CD4-positive, alpha-beta memory T cell (primary cell): ENCODE data around the gene SOX21. TPM values are rescaled to one million over a fixed set of nuclear protein-coding genes. Genes with fewer than 3 reads are reported as not detected.

Experiments used
- CTCF ChIA-PET: fragments of 350-600 bp; sonication (Branson Sonifier 250); formaldehyde crosslinking; loops from one replicate; lab custom pipeline; 2021; ENCODE audit warnings: inconsistent platforms; ENCODE audit not compliant: partially characterized antibody; lab: Charles Lee
- POLR2A ChIA-PET: fragments of 350-600 bp; sonication (Branson Sonifier 250); formaldehyde crosslinking; loops from one replicate; lab custom pipeline; 2021; ENCODE audit not compliant: partially characterized antibody; lab: Charles Lee
- DNase-seq, 5 donors: peaks; one replicate each; pipeline versions ENCODE4 v3.0.0 to v3.0.0-alpha.2; 2020 to 2022; ENCODE audit warnings: mixed read lengths in 1 of 5
- H3K27ac ChIP-seq: one replicate; pipeline ENCODE4 v1.7.0; 2013; ENCODE audit warnings: low read depth, low read length
- H3K27me3 ChIP-seq: 2 replicates; pipeline ENCODE4 v1.7.0; 2013; ENCODE audit warnings: mild to moderate bottlenecking, low read length, moderate library complexity; ENCODE audit not compliant: insufficient read depth
- H3K36me3 ChIP-seq: 2 replicates; pipeline ENCODE4 v1.7.0; 2013; ENCODE audit warnings: mild to moderate bottlenecking, low read length, moderate library complexity; ENCODE audit not compliant: insufficient read depth
- H3K4me1 ChIP-seq: 2 replicates; pipeline ENCODE4 v1.7.0; 2013; ENCODE audit warnings: mild to moderate bottlenecking, low read length, moderate library complexity; ENCODE audit not compliant: insufficient read depth
- H3K4me3 ChIP-seq, 2 donors: one replicate each; pipeline ENCODE4 v1.7.0; 2013; ENCODE audit warnings: low read length in 2 of 2, mild to moderate bottlenecking in 1 of 2
- H3K9me3 ChIP-seq, 2 donors: one replicate each; pipeline ENCODE4 v1.7.0; 2013; ENCODE audit warnings: low read length in 2 of 2, control low read depth in 1 of 2; ENCODE audit not compliant: control insufficient read depth in 1 of 2
- H3K27ac Mint-ChIP-seq, 7 donors: one replicate each; pipeline ENCODE4 v1.8.0; 2020 to 2021; ENCODE audit warnings: mixed read lengths in 7 of 7, mild to moderate bottlenecking in 6 of 7, inconsistent platforms in 3 of 7, moderate library complexity in 3 of 7
- H3K27me3 Mint-ChIP-seq, 2 donors: one replicate each; pipeline ENCODE4 v1.8.0; 2020 to 2021; ENCODE audit warnings: mixed read lengths in 2 of 2
- H3K36me3 Mint-ChIP-seq, 2 donors: one replicate each; pipeline ENCODE4 v1.8.0; 2020 to 2021; ENCODE audit warnings: mixed read lengths in 2 of 2, inconsistent platforms in 1 of 2, mild to moderate bottlenecking in 1 of 2
- H3K4me1 Mint-ChIP-seq, 4 donors: one replicate each; pipeline ENCODE4 v1.8.0; 2020 to 2021; ENCODE audit warnings: mixed read lengths in 4 of 4, mild to moderate bottlenecking in 1 of 4
- H3K4me3 Mint-ChIP-seq, 8 donors: one replicate each; pipeline ENCODE4 v1.8.0; 2020 to 2021; ENCODE audit warnings: mixed read lengths in 8 of 8, mild to moderate bottlenecking in 7 of 8, moderate library complexity in 6 of 8, inconsistent platforms in 3 of 8
- H3K9me3 Mint-ChIP-seq, 8 donors: one replicate each; pipeline ENCODE4 v1.8.0; 2020 to 2021; ENCODE audit warnings: mixed read lengths in 8 of 8, mild to moderate bottlenecking in 5 of 8, inconsistent platforms in 3 of 8, moderate library complexity in 1 of 8
- intact Hi-C: fragments of 100-400 bp; cut with micrococcal nuclease; formaldehyde crosslinking; loops from one replicate; pipeline ENCODE4 v1.15.1; 2023
- polyA plus RNA-seq, 2 donors: library from polyadenylated mRNA; unstranded; fragments of 300-500 nt; fragmentation: Illumina TruSeq; gene quantifications; one replicate each; pipeline ENCODE4 v1.2.3, GENCODE V29; 2021
- total RNA-seq, 2 experiments: library from RNA; stranded (reverse); gene quantifications; one replicate each; pipeline ENCODE4 v1.2.3, GENCODE V29; 2021

The SOX21 gene
- total and polyA plus RNA-seq, 4 experiments from 2014 or later = not detected

DNA sequence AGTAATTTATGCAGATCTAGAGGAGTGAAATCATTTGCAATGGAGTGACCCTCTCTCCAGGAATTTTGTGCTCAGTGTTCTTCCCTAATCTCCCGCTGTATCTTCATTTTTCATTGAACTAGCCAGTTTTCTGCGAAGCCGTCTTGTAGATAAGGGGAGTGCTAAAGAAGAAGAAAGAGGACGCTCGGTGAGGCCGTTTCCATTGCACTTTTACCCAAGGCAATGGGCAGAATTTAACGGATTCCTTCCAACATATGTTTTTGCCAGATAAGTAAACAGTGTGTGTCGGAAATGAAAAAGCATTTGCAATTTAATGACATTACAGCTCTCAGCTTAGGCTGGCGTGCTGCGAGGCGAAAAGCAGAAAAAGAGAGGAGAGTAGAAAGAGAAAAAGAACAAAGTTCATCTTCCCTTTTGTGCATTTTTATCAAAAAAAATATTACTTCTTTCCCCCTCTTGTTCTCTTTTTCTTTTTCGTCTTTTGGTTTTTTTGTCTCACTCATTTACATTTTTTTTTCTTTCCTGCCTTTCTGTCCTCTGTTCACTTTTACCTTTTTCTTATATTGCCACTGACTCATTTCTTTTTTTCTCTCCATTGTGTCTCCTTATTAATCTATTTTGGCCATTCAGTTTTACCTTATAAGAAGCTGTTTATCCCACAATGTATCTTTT lies 49.9 kb downstream of the SOX21 start:
- peaks cover 3 to 8% of the 10 kb centered on the region in 2 donors for H3K27me3 Mint-ChIP-seq
- intact Hi-C loops = no loop called here
- H3K4me3 Mint-ChIP-seq = no peak overlapping the region
- ChIA-PET CTCF (interaction anchor here (1.1 kb wide), 1 partner anchor 13 kb away, joined by 7 read pairs; no protein-coding TSS in a partner anchor), POLR2A (no interaction called here)
- peaks cover 0 to 2% (median 0%) of the 10 kb centered on the region in 8 donors for H3K9me3 Mint-ChIP-seq
- no peak for DNase-seq
- no peaks in the 10 kb centered on the region for H3K36me3 Mint-ChIP-seq
- Histone ChIP-seq H3K27ac (no peak overlapping the region), H3K27me3 (no peaks in the 10 kb centered on the region), H3K36me3 (no peaks in the 10 kb centered on the region), H3K9me3 (no peaks in the 10 kb centered on the region), H3K4me1 (no peaks in the 10 kb centered on the region), H3K4me3 (no peak overlapping the region)
- peaks cover 0 to 4% (median 2%) of the 10 kb centered on the region in 4 donors for H3K4me1 Mint-ChIP-seq
- no peak overlapping the region for H3K27ac Mint-ChIP-seq

- intact Hi-C loops = no loop called here
- Mint-ChIP-seq H3K9me3 (no peaks in the 10 kb centered on the region), H3K4me3 (no peak overlapping the region), H3K27ac (no peak overlapping the region), H3K27me3 (peaks cover 3 to 8% of the 10 kb centered on the region in 2 donors), H3K36me3 (no peaks in the 10 kb centered on the region), H3K4me1 (no peaks in the 10 kb centered on the region)
- ChIA-PET CTCF (interaction anchor here (1.1 to 1.6 kb wide), 2 partner anchors 11 to 13 kb away, joined by 4 to 7 read pairs; no protein-coding TSS in a partner anchor), POLR2A (no interaction called here)
- H3K4me1 ChIP-seq = no peaks in the 10 kb centered on the region
- no peak overlapping the region for H3K27ac ChIP-seq
- no peaks in the 10 kb centered on the region for H3K9me3 ChIP-seq
- no peak overlapping the region for H3K4me3 ChIP-seq
- H3K36me3 ChIP-seq = no peaks in the 10 kb centered on the region
- H3K27me3 ChIP-seq = no peaks in the 10 kb centered on the region
- no peak for DNase-seq
Observed at GRCh38 chr13:94661406-94661805, 50.9 kb downstream of the SOX21 start.

GRCh38 chr13:94660695-94661326 lies 51.5 kb downstream of the SOX21 start:
- Mint-ChIP-seq H3K9me3 (no peaks in the 10 kb centered on the region), H3K27ac (no peak overlapping the region), H3K36me3 (no peaks in the 10 kb centered on the region), H3K4me1 (no peaks in the 10 kb centered on the region), H3K27me3 (peaks cover 3 to 8% of the 10 kb centered on the region in 2 donors), H3K4me3 (no peak overlapping the region)
- no peak for DNase-seq
- Histone ChIP-seq H3K9me3 (no peaks in the 10 kb centered on the region), H3K27me3 (no peaks in the 10 kb centered on the region), H3K4me3 (no peak overlapping the region), H3K36me3 (no peaks in the 10 kb centered on the region), H3K4me1 (no peaks in the 10 kb centered on the region), H3K27ac (no peak overlapping the region)
- intact Hi-C loops = no loop called here
- ChIA-PET POLR2A (no interaction called here), CTCF (interaction anchor here (1.1 to 1.6 kb wide), 2 partner anchors 12 to 13 kb away, joined by 4 to 7 read pairs; no protein-coding TSS in a partner anchor)

Other genes starting within 250 kb of the SOX21 start
- gene DCT, start 232.9 kb downstream of the SOX21 start, total RNA-seq = under 1 TPM; 0.35 to 0.53 TPM
- gene DCT, start 232.9 kb downstream of the SOX21 start, polyA plus RNA-seq = under 1 TPM; 0.21 to 0.25 TPM
- 10 to 100 TPM; 15.9 to 16.8 TPM for gene TGDS, start 116.4 kb downstream of the SOX21 start, total RNA-seq
- gene TGDS, start 116.4 kb downstream of the SOX21 start, polyA plus RNA-seq = 10 to 100 TPM; 15.9 to 16.7 TPM
- 1 to 10 TPM; 4.8 to 5.3 TPM for gene GPR180, start 110.7 kb downstream of the SOX21 start, total RNA-seq
- 1 to 10 TPM; 1.6 to 1.8 TPM for gene GPR180, start 110.7 kb downstream of the SOX21 start, polyA plus RNA-seq